ENCODE results near the gene SNX24. TPM values are rescaled to one million over a fixed set of nuclear protein-coding genes. Genes with fewer than 3 reads are reported as not detected.

SNX24 gene
- total and polyA plus RNA-seq, 9 of the 15 experiments (the other 6 are each of a cell fraction or from before 2014, with no cell fraction given) = 5.3 to 10.1 (median 7.9) TPM

GRCh38 chr5:122863240-122863639 is 17.8 kb downstream of the SNX24 start (continued):
- no peak for TF ChIP-seq AFF4 (CRISPR knock-in tag; IDR thresholded peaks at IDR 0.05)
- TF ChIP-seq ZNF699 (CRISPR knock-in tag; IDR thresholded peaks at IDR 0.05; ENCODE audit: insufficient replicate concordance) = no peak
- TF ChIP-seq NELFE (IDR thresholded peaks at IDR 0.05; ENCODE audit: insufficient read depth, insufficient read length) = no peak
- TF ChIP-seq FOXJ3 (CRISPR knock-in tag; IDR thresholded peaks at IDR 0.05) = no peak
- TF ChIP-seq GABPB1 (CRISPR knock-in tag; IDR thresholded peaks at IDR 0.05) = no peak
- TF ChIP-seq FOXO4 (CRISPR knock-in tag; IDR thresholded peaks at IDR 0.05) = no peak
- TF ChIP-seq ZNF311 (CRISPR knock-in tag; IDR thresholded peaks at IDR 0.05) = no peak
- no peak for TF ChIP-seq RFX7 (CRISPR knock-in tag; IDR thresholded peaks at IDR 0.05)
- no peak for TF ChIP-seq THRAP3 (IDR thresholded peaks at IDR 0.05; ENCODE audit: borderline replicate concordance)
- TF ChIP-seq PYGO2 (tag; IDR thresholded peaks at IDR 0.05) = peak; percentile 69
- TF ChIP-seq ZNF778 (CRISPR knock-in tag; IDR thresholded peaks at IDR 0.05) = no peak
- TF ChIP-seq TCFL5 (CRISPR knock-in tag; conservative IDR thresholded peaks at IDR 0.05) = no peak
- TF ChIP-seq, protein P1, sequence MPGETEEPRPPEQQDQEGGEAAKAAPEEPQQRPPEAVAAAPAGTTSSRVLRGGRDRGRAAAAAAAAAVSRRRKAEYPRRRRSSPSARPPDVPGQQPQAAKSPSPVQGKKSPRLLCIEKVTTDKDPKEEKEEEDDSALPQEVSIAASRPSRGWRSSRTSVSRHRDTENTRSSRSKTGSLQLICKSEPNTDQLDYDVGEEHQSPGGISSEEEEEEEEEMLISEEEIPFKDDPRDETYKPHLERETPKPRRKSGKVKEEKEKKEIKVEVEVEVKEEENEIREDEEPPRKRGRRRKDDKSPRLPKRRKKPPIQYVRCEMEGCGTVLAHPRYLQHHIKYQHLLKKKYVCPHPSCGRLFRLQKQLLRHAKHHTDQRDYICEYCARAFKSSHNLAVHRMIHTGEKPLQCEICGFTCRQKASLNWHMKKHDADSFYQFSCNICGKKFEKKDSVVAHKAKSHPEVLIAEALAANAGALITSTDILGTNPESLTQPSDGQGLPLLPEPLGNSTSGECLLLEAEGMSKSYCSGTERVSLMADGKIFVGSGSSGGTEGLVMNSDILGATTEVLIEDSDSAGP (CRISPR knock-in tag; IDR thresholded peaks at IDR 0.05) = no peak
- 0 out of 2 replicates have a peak, but pooled peaks have one; percentile 14 for TF ChIP-seq RAD51 (IDR thresholded peaks at IDR 0.05; ENCODE audit: borderline replicate concordance, low read depth)
- no peak for TF ChIP-seq TSC22D4 (tag; IDR thresholded peaks at IDR 0.05)
- TF ChIP-seq, protein P2, sequence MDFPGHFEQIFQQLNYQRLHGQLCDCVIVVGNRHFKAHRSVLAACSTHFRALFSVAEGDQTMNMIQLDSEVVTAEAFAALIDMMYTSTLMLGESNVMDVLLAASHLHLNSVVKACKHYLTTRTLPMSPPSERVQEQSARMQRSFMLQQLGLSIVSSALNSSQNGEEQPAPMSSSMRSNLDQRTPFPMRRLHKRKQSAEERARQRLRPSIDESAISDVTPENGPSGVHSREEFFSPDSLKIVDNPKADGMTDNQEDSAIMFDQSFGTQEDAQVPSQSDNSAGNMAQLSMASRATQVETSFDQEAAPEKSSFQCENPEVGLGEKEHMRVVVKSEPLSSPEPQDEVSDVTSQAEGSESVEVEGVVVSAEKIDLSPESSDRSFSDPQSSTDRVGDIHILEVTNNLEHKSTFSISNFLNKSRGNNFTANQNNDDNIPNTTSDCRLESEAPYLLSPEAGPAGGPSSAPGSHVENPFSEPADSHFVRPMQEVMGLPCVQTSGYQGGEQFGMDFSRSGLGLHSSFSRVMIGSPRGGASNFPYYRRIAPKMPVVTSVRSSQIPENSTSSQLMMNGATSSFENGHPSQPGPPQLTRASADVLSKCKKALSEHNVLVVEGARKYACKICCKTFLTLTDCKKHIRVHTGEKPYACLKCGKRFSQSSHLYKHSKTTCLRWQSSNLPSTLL (IDR thresholded peaks at IDR 0.05) = no peak
- TF ChIP-seq CBX5 (IDR thresholded peaks at IDR 0.05; ENCODE audit: borderline replicate concordance, low read depth) = no peak
- peak; percentile 84 for TF ChIP-seq ZBTB2 (IDR thresholded peaks at IDR 0.05)
- TF ChIP-seq NUFIP1 (IDR thresholded peaks at IDR 0.05; ENCODE audit: partially characterized antibody) = no peak
- TF ChIP-seq ETV5 (CRISPR knock-in tag; IDR thresholded peaks at IDR 0.05; ENCODE audit: low read depth) = no peak
